Astrocyte (in vitro differentiated cells and primary cell): ENCODE measurements around the gene CRLF1. TPM values are rescaled to one million over a fixed set of nuclear protein-coding genes. Genes with fewer than 3 reads are reported as not detected.
A peak's percentile ranks its signal among the peaks of the same experiment; 100 is the strongest.

ENCODE experiments used
- DNase-seq: peaks from one replicate; pipeline ENCODE4 v3.0.0-alpha.2; 2010; ENCODE audit warnings: low read depth
- FAIRE-seq: peaks from 2 replicates; lab custom pipeline; 2011; peaks lifted over from hg19 to GRCh38; lab: Jason Lieb, UNC
- H2AFZ ChIP-seq: 2 replicates; pipeline ENCODE4 v1.6.0; 2012; ENCODE audit warnings: low read depth, low read length, inconsistent platforms
- H3K27ac ChIP-seq: 2 replicates; pipeline ENCODE4 v1.5.1; 2011; ENCODE audit warnings: low read depth, low read length, inconsistent platforms
- H3K27me3 ChIP-seq: 2 replicates; pipeline ENCODE4 v1.6.0; 2011; ENCODE audit warnings: low read length, inconsistent platforms; ENCODE audit not compliant: insufficient read depth
- H3K36me3 ChIP-seq: 2 replicates; pipeline ENCODE4 v1.5.1; 2011; ENCODE audit warnings: low read length, inconsistent platforms; ENCODE audit not compliant: insufficient read depth
- H3K4me1 ChIP-seq: 2 replicates; pipeline ENCODE4 v1.5.1; 2011; ENCODE audit warnings: low read length, inconsistent platforms; ENCODE audit not compliant: insufficient read depth
- H3K4me2 ChIP-seq: 2 replicates; pipeline ENCODE4 v1.6.0; 2012; ENCODE audit warnings: low read length, inconsistent platforms
- H3K4me3 ChIP-seq: 2 replicates; pipeline ENCODE4 v1.5.1; 2011; ENCODE audit warnings: low read depth, mild to moderate bottlenecking, low read length, inconsistent platforms; ENCODE audit not compliant: insufficient read depth
- H3K79me2 ChIP-seq: 2 replicates; pipeline ENCODE4 v1.6.0; 2012; ENCODE audit warnings: mild to moderate bottlenecking, low read length, inconsistent platforms; ENCODE audit not compliant: insufficient read depth
- H3K9ac ChIP-seq: 2 replicates; pipeline ENCODE4 v1.6.0; 2012; ENCODE audit warnings: mild to moderate bottlenecking, low read length, inconsistent platforms
- H3K9me3 ChIP-seq: 2 replicates; pipeline ENCODE4 v1.5.1; 2012; ENCODE audit warnings: low read depth, mild to moderate bottlenecking, low read length, inconsistent platforms; ENCODE audit not compliant: insufficient read depth
- H4K20me1 ChIP-seq: 2 replicates; pipeline ENCODE4 v1.6.0; 2012; ENCODE audit warnings: low read length, inconsistent platforms; ENCODE audit not compliant: insufficient read depth
- H3K27ac Mint-ChIP-seq: one replicate; pipeline ENCODE4 v1.8.0; 2021; ENCODE audit warnings: mild to moderate bottlenecking, mixed read lengths; ENCODE audit not compliant: unreplicated experiment
- H3K27me3 Mint-ChIP-seq: one replicate; pipeline ENCODE4 v1.8.0; 2021; ENCODE audit warnings: low read depth, mixed read lengths; ENCODE audit not compliant: unreplicated experiment
- H3K36me3 Mint-ChIP-seq: one replicate; pipeline ENCODE4 v1.8.0; 2021; ENCODE audit warnings: low read depth, mixed read lengths; ENCODE audit not compliant: unreplicated experiment
- H3K4me1 Mint-ChIP-seq: one replicate; pipeline ENCODE4 v1.8.0; 2021; ENCODE audit warnings: low read depth, mixed read lengths; ENCODE audit not compliant: unreplicated experiment
- H3K4me3 Mint-ChIP-seq: one replicate; pipeline ENCODE4 v1.8.0; 2021; ENCODE audit warnings: mild to moderate bottlenecking, moderate library complexity, mixed read lengths; ENCODE audit not compliant: unreplicated experiment
- H3K9me3 Mint-ChIP-seq: one replicate; pipeline ENCODE4 v1.8.0; 2021; ENCODE audit warnings: mild to moderate bottlenecking, mixed read lengths; ENCODE audit not compliant: unreplicated experiment
- CTCF ChIP-seq: IDR thresholded peaks from 2 replicates; pipeline ENCODE4 v1.5.1; 2011; ENCODE audit warnings: low read depth, mild to moderate bottlenecking, inconsistent platforms, low read length, moderate library complexity; ENCODE audit not compliant: insufficient read depth
- EZH2 ChIP-seq: IDR thresholded peaks from 2 replicates; pipeline ENCODE4 v1.6.1; 2012; ENCODE audit warnings: mild to moderate bottlenecking, low read length, inconsistent platforms; ENCODE audit not compliant: insufficient read depth
- total RNA-seq: library from RNA; stranded (reverse); gene quantifications from 2 replicates; pipeline ENCODE4 v1.2.1, GENCODE V29; 2021

CRLF1 gene
- total RNA-seq, 1 donor from 2014 or later: 18.5 TPM

- H3K9me3 Mint-ChIP-seq: no peaks in the 10 kb centered on the region
- Histone ChIP-seq H3K9me3 (no peaks in the 10 kb centered on the region), H3K27ac (no peak overlapping the region), H3K4me1 (peaks cover 10% of the 10 kb centered on the region), H3K27me3 (no peaks in the 10 kb centered on the region), H3K36me3 (no peaks in the 10 kb centered on the region), H3K9ac (no peak overlapping the region), H2AFZ (peak overlapping the region; percentile 73), H4K20me1 (peaks cover 20% of the 10 kb centered on the region), H3K79me2 (no peaks in the 10 kb centered on the region), H3K4me2 (peak overlapping the region; percentile 93), H3K4me3 (no peak overlapping the region)
- no peak for TF ChIP-seq CTCF
- TF ChIP-seq EZH2: no peak
- peaks cover 5% of the 10 kb centered on the region for H3K27me3 Mint-ChIP-seq
- H3K4me1 Mint-ChIP-seq: peaks cover 6% of the 10 kb centered on the region
- no peaks in the 10 kb centered on the region for H3K36me3 Mint-ChIP-seq
- peak overlapping the region; percentile 86 for H3K4me3 Mint-ChIP-seq
- no peak for FAIRE-seq
- H3K27ac Mint-ChIP-seq: no peak overlapping the region
- no peak for DNase-seq
These were observed 19.0 kb downstream of the CRLF1 start for GRCh38 chr19:18587561-18587960.

DNA sequence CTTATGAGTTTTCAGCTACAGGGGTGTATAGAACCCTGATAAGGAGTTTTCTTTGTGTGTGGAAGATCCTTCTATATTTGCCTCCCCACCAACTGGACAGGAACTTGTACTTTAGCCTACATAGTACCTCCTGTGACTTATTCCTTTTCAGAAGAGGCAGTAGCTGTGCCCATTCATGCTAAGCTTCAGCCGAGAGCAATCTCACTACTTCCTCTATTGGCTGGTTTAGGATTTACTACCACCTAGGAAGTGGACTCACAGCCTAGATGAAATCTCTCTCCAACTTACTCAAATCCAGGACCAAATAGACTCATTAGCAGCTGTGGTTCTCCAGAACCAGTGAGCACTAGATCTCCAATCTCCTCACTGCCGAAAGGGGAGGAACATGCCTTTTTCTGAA lies 20.3 kb downstream of the CRLF1 start:
- H3K4me3 Mint-ChIP-seq: no peak overlapping the region

More for the DNA sequence above, 20.3 kb downstream of the CRLF1 start:
- Mint-ChIP-seq H3K4me1 (peaks cover 6% of the 10 kb centered on the region), H3K27ac (no peak overlapping the region), H3K36me3 (no peaks in the 10 kb centered on the region), H3K27me3 (peaks cover 5% of the 10 kb centered on the region), H3K9me3 (no peaks in the 10 kb centered on the region)
- Histone ChIP-seq H3K27me3 (no peaks in the 10 kb centered on the region), H3K4me2 (no peak overlapping the region), H3K36me3 (no peaks in the 10 kb centered on the region), H3K27ac (no peak overlapping the region), H3K9me3 (no peaks in the 10 kb centered on the region), H4K20me1 (peaks cover 12% of the 10 kb centered on the region), H3K4me3 (no peak overlapping the region), H2AFZ (no peak overlapping the region), H3K4me1 (peaks cover 10% of the 10 kb centered on the region), H3K79me2 (no peaks in the 10 kb centered on the region), H3K9ac (no peak overlapping the region)
- TF ChIP-seq EZH2: no peak
- TF ChIP-seq CTCF: no peak
- DNase-seq (no peak), FAIRE-seq (no peak)
